K562 (cell line): Measurements from ENCODE around the gene DNASE2. TPM values are rescaled to one million over a fixed set of nuclear protein-coding genes. Genes with fewer than 3 reads are reported as not detected.

Source experiments
- ATAC-seq: fragments of 200-7000 bp; cut with Tn5 transposase; 3 replicates; pipeline ENCODE4 v1.9.1; 2020; ENCODE audit warnings: moderate library complexity
- BruUV-seq: library from RNA; stranded (reverse); fragments of 400-500 nt; replicated peaks from 2 replicates; lab custom pipeline; 2021; lab: Mats Ljungman, UMichigan
- CTCF ChIA-PET: fragments of 300-600 bp; formaldehyde crosslinking; extraction: SDS; loops from one replicate; lab custom pipeline; 2021; ENCODE audit warnings: low intra/inter-chr PET ratio; lab: Yijun Ruan, JAX
- POLR2A ChIA-PET: fragments of 300-600, 350-650 bp; sonication (Branson Sonifier 250); formaldehyde crosslinking; extraction: SDS; loops from one replicate; lab custom pipeline; 2021; ENCODE audit warnings: antibody characterized with exemption, inconsistent platforms; lab: Yijun Ruan, JAX
- DNase-seq, 4 experiments: peaks; one replicate each; pipeline versions ENCODE4 v3.0.0 to v3.0.0-alpha.2; 2011 to 2018; ENCODE audit warnings: low spot score in 3 of 4, mixed read lengths in 3 of 4; ENCODE audit errors: extremely low read depth in 1 of 4
- FAIRE-seq: peaks from 2 replicates; lab custom pipeline; 2011; peaks lifted over from hg19 to GRCh38; lab: Jason Lieb, UNC
- H2AFZ ChIP-seq: 2 replicates; pipeline ENCODE4 v1.6.0; 2011; ENCODE audit warnings: low read depth, low read length, control low read depth, inconsistent platforms
- H3K27ac ChIP-seq: fragments of 200-600 bp; 3 replicates; pipeline ENCODE4 v1.8.0; 2011; ENCODE audit warnings: low read depth, mild to moderate bottlenecking, control low read depth, inconsistent platforms, low read length, moderate library complexity, mixed read lengths; ENCODE audit errors: extremely low read depth
- H3K27me3 ChIP-seq, 2 experiments: fragments of 300-600 bp in 1 of 2; 2 replicates in 1 of 2; 3 replicates in 1 of 2; pipeline versions ENCODE4 v1.6.0 to v1.8.0; 2011; ENCODE audit warnings: inconsistent platforms in 2 of 2, low read length in 2 of 2, mild to moderate bottlenecking in 1 of 2, mixed read lengths in 1 of 2, moderate library complexity in 1 of 2; ENCODE audit not compliant: control insufficient read depth in 2 of 2, insufficient read depth in 2 of 2
- H3K36me3 ChIP-seq: fragments of 300-600 bp; 3 replicates; pipeline ENCODE4 v1.8.0; 2011; ENCODE audit warnings: mild to moderate bottlenecking, low read length, inconsistent platforms; ENCODE audit not compliant: control insufficient read depth, insufficient read depth
- H3K4me1 ChIP-seq, 2 experiments: fragments of 200-600 bp in 1 of 2; replicated peaks in 1 of 2; 2 replicates in 1 of 2; 3 replicates in 1 of 2; pipeline versions ENCODE4 v1.5.1 to v1.8.0; 2011; ENCODE audit warnings: inconsistent platforms in 2 of 2, low read length in 2 of 2, mild to moderate bottlenecking in 1 of 2, mixed read lengths in 1 of 2, moderate library complexity in 1 of 2; ENCODE audit not compliant: control insufficient read depth in 2 of 2, insufficient read depth in 2 of 2
- H3K4me2 ChIP-seq: 2 replicates; pipeline ENCODE4 v1.6.1; 2011; ENCODE audit warnings: low read length, control low read depth, inconsistent platforms, mixed read lengths; ENCODE audit not compliant: insufficient read depth
- H3K4me3 ChIP-seq: fragments of 200-600 bp; sonication (generic), shearing (Covaris generic); 2 replicates; pipeline ENCODE4 v1.5.1; 2016; ENCODE audit warnings: control low read depth, inconsistent platforms
- H3K79me2 ChIP-seq: fragments of 200-600 bp; 3 replicates; pipeline ENCODE4 v1.8.0; 2011; ENCODE audit warnings: low read length, inconsistent platforms; ENCODE audit not compliant: control insufficient read depth, insufficient read depth
- H3K9ac ChIP-seq, 2 experiments: 2 replicates each; pipeline versions ENCODE4 v1.6.0 to v1.6.1; 2011; ENCODE audit warnings: low read depth in 2 of 2, low read length in 2 of 2, control low read depth in 1 of 2, inconsistent platforms in 1 of 2, mild to moderate bottlenecking in 1 of 2, mixed read lengths in 1 of 2; ENCODE audit not compliant: insufficient read depth in 1 of 2
- H3K9me1 ChIP-seq: one replicate; pipeline ENCODE4 v1.6.0; 2011; ENCODE audit warnings: inconsistent platforms, mild to moderate bottlenecking, low read length, moderate library complexity; ENCODE audit not compliant: control insufficient read depth, insufficient read depth
- H3K9me3 ChIP-seq: replicated peaks from 2 replicates; pipeline ENCODE4 v1.5.1; 2011; ENCODE audit warnings: low read depth, low read length, inconsistent platforms; ENCODE audit not compliant: control insufficient read depth, insufficient read depth
- H4K20me1 ChIP-seq: replicated peaks from 2 replicates; pipeline ENCODE4 v1.6.1; 2011; ENCODE audit warnings: low read length, inconsistent platforms, mixed read lengths; ENCODE audit not compliant: control insufficient read depth, insufficient read depth
- KLF6 ChIP-seq: fragments of 250-450 bp; sonication (Bioruptor Pico); IDR thresholded peaks from 2 replicates; pipeline ENCODE4 v1.4.0; 2020; ENCODE audit warnings: mild to moderate bottlenecking, moderate library complexity, borderline replicate concordance
- MLX ChIP-seq, 2 experiments: fragments of 450-650 bp in 1 of 2; sonication (generic) in 1 of 2; formaldehyde crosslinking; conservative IDR thresholded peaks; 2 replicates each; pipeline versions ENCODE4 v1.4.0 to v1.8.1; 2020 to 2022; ENCODE audit warnings: mild to moderate bottlenecking in 1 of 2, missing genetic modification reagents in 1 of 2
- SAP30 ChIP-seq: fragments of 200-600 bp; sonication (generic); IDR thresholded peaks from 2 replicates; pipeline ENCODE4 v1.6.1; 2012; ENCODE audit warnings: borderline replicate concordance, low read depth, mild to moderate bottlenecking, moderate library complexity, low read length, control low read depth, inconsistent platforms; ENCODE audit not compliant: insufficient read depth, poor library complexity, severe bottlenecking
- SREBF2 ChIP-seq: sonication (generic); formaldehyde crosslinking; IDR thresholded peaks from 2 replicates; pipeline ENCODE4 v1.4.0; 2020; ENCODE audit warnings: mild to moderate bottlenecking, missing genetic modification reagents
- THRAP3 ChIP-seq: fragments of 450-650 bp; IDR thresholded peaks from 2 replicates; pipeline ENCODE4 v1.6.1; 2016; ENCODE audit warnings: mild to moderate bottlenecking, inconsistent platforms, borderline replicate concordance
- XRCC5 ChIP-seq: fragments of 200-400 bp; formaldehyde crosslinking; IDR thresholded peaks from 2 replicates; pipeline ENCODE4 v1.6.1; 2017; ENCODE audit warnings: low read depth, mild to moderate bottlenecking, low read length
- ZNF253 ChIP-seq: fragments of 250-450 bp; sonication (Bioruptor Pico); conservative IDR thresholded peaks from 2 replicates; pipeline ENCODE4 v1.6.1; 2021; ENCODE audit warnings: mild to moderate bottlenecking
- ZNF740 ChIP-seq, 3 experiments: fragments of 200-800 bp in 1 of 3; sonication (Bioruptor generic) in 1 of 3; sonication (generic) in 1 of 3; formaldehyde crosslinking in 1 of 3; IDR thresholded peaks; 2 replicates each; pipeline versions ENCODE4 v1.6.1 to v1.8.0; 2016 to 2022; ENCODE audit warnings: mild to moderate bottlenecking in 2 of 3, missing compliant biosample characterization in 2 of 3, missing genetic modification characterization in 2 of 3, missing genetic modification reagents in 1 of 3
- ZSCAN29 ChIP-seq: fragments of 450-650 bp; IDR thresholded peaks from 2 replicates; pipeline ENCODE4 v1.6.1; 2017
- WGBS: fragments of 100-300 bp; shearing (Covaris generic); methylation state at CpG from one replicate; pipeline ENCODE4 v1.1.6; 2016; ENCODE audit warnings: low coverage, mixed read lengths; ENCODE audit not compliant: insufficient coverage; ENCODE audit errors: missing lambda C conversion rate; 5-methylcytosine and 5-hydroxymethylcytosine counted together
- in situ Hi-C: fragments of 300-500 bp; cut with MboI; formaldehyde crosslinking; loops from 4 replicates; pipeline ENCODE4 v1.15.0; 2018; ENCODE audit warnings: inconsistent platforms, mixed read lengths
- intact Hi-C: fragments of 100-400 bp; cut with micrococcal nuclease; formaldehyde crosslinking; loops from 2 replicates; pipeline ENCODE4 v1.14.2; 2022
- polyA plus RNA-seq, 8 experiments: library from polyadenylated mRNA; depleted of rRNA in 4 of 8; stranded (reverse) in 5 of 8; unstranded in 3 of 8; fragments of >200 nt; fragmentation: Nextera tagmentation in 2 of 8; fragmentation: Illumina TruSeq in 1 of 8; extraction: Ambion mirVana in 2 of 8; extraction: Trizol in 1 of 8; gene quantifications; 2 replicates each; pipeline versions ENCODE4 v1.2.1 to v1.2.3, GENCODE V29; 2011 to 2014; ENCODE audit warnings: inconsistent platforms in 1 of 8, missing spikeins in 1 of 8
- total RNA-seq, 7 experiments: library from RNA; depleted of rRNA in 6 of 7; stranded (reverse); fragments of >200 nt in 6 of 7; fragmentation: Illumina TruSeq in 2 of 7; extraction: Trizol in 2 of 7; gene quantifications; 2 replicates each; pipeline versions ENCODE4 v1.2.1 to v1.2.3, GENCODE V29; 2011 to 2021; ENCODE audit warnings: low replicate concordance in 1 of 7
- TF ChIP-seq, protein P1 (sequence below): fragments of 250-450 bp; sonication (Bioruptor Pico); IDR thresholded peaks from 2 replicates; pipeline ENCODE4 v1.4.0; 2020; ENCODE audit warnings: mild to moderate bottlenecking, moderate library complexity
- TF ChIP-seq, protein P2 (sequence below): fragments of 200-800 bp; sonication (Bioruptor generic); IDR thresholded peaks from 2 replicates; pipeline ENCODE4 v1.6.1; 2017; ENCODE audit warnings: missing genetic modification characterization, missing compliant biosample characterization
- TF ChIP-seq, protein P3 (sequence below): fragments of 250-450 bp; sonication (Bioruptor Pico); IDR thresholded peaks from 2 replicates; pipeline ENCODE4 v1.6.1; 2021; ENCODE audit warnings: mild to moderate bottlenecking

Gene DNASE2
- total and polyA plus RNA-seq, 9 of the 15 experiments (the other 6 are each of a cell fraction or from before 2014, with no cell fraction given) = 4.4 to 27.0 (median 20.2) TPM

DNA sequence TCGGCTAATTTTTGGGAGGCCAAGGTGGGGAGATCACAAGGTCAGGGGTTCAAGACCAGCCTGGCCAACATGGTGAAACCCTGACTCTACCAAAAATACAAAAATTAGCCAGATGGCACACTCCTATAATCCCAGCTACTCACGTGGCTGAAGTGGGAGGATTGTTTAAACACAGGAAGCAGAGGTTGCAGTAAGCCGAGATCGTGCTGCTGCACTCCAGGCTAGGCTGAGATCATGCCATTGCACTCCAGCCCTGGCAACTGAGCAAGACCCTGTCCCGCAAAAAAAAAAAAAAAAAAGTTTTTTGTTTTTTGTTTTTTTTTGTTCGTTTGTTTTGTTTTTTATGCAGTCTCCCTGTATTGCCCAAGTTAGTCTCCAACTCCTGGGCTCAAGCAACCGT, 21.7 kb downstream of the DNASE2 start:
- FAIRE-seq = no peak
- no peak for ATAC-seq
- POLR2A ChIA-PET = no interaction called here
- no TSS peak for BruUV-seq
- no peak for DNase-seq
- TF ChIP-seq THRAP3 (no peak), SREBF2 (CRISPR knock-in tag) (no peak), ZNF253 (no peak), SAP30 (no peak), ZSCAN29 (no peak), KLF6 (no peak), ZNF740 (CRISPR knock-in tag; IDR thresholded peaks at IDR 0.05) (no peak), ZNF740 (tag; IDR thresholded peaks at IDR 0.05) (no peak), MLX (CRISPR knock-in tag; conservative IDR thresholded peaks at IDR 0.05) (no peak), XRCC5 (no peak)
- TF ChIP-seq, protein P1, sequence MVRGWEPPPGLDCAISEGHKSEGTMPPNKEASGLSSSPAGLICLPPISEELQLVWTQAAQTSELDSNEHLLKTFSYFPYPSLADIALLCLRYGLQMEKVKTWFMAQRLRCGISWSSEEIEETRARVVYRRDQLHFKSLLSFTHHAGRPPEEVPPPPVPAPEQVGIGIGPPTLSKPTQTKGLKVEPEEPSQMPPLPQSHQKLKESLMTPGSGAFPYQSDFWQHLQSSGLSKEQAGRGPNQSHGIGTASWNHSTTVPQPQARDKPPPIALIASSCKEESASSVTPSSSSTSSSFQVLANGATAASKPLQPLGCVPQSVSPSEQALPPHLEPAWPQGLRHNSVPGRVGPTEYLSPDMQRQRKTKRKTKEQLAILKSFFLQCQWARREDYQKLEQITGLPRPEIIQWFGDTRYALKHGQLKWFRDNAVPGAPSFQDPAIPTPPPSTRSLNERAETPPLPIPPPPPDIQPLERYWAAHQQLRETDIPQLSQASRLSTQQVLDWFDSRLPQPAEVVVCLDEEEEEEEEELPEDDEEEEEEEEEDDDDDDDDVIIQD (CRISPR knock-in tag) = no peak
- TF ChIP-seq, protein P2, sequence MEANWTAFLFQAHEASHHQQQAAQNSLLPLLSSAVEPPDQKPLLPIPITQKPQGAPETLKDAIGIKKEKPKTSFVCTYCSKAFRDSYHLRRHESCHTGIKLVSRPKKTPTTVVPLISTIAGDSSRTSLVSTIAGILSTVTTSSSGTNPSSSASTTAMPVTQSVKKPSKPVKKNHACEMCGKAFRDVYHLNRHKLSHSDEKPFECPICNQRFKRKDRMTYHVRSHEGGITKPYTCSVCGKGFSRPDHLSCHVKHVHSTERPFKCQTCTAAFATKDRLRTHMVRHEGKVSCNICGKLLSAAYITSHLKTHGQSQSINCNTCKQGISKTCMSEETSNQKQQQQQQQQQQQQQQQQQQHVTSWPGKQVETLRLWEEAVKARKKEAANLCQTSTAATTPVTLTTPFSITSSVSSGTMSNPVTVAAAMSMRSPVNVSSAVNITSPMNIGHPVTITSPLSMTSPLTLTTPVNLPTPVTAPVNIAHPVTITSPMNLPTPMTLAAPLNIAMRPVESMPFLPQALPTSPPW = no peak
- TF ChIP-seq, protein P3, sequence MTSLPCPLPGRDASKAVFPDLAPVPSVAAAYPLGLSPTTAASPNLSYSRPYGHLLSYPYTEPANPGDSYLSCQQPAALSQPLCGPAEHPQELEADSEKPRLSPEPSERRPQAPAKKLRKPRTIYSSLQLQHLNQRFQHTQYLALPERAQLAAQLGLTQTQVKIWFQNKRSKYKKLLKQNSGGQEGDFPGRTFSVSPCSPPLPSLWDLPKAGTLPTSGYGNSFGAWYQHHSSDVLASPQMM (CRISPR knock-in tag) = no peak
- CTCF ChIA-PET = no interaction called here
- H3K4me3 ChIP-seq = no peak overlapping the region
- intact Hi-C loops = no loop called here
- H3K36me3 ChIP-seq = peaks cover 14% of the 10 kb centered on the region; the same call in 2 of the 3 replicates
- H3K9me1 ChIP-seq = no peaks in the 10 kb centered on the region
- H3K4me2 ChIP-seq = no peak overlapping the region
- H3K9me3 ChIP-seq = no peaks in the 10 kb centered on the region
- in situ Hi-C loops = no loop called here
- WGBS = 56% methylated on average over 7 of the region's 7 CpGs
- no peaks in the 10 kb centered on the region for H3K27me3 ChIP-seq
- no peak overlapping the region for H3K27ac ChIP-seq
- H4K20me1 ChIP-seq = no peaks in the 10 kb centered on the region; the same call in 1 of the 2 replicates
- peaks cover 0 to 5% of the 10 kb centered on the region in 2 experiments; a peak in 1 of 5 replicates for H3K4me1 ChIP-seq
- no peaks in the 10 kb centered on the region for H3K79me2 ChIP-seq
- no peak overlapping the region for H3K9ac ChIP-seq
- H2AFZ ChIP-seq = no peak overlapping the region
